ENCODE measurements around the gene ABHD3.
"Not testable (repeated sequence)": the region's sequence is repeated elsewhere in the genome, so short reads cannot be mapped to it uniquely, and the experiment has no call there.

ABHD3 gene

DNA sequence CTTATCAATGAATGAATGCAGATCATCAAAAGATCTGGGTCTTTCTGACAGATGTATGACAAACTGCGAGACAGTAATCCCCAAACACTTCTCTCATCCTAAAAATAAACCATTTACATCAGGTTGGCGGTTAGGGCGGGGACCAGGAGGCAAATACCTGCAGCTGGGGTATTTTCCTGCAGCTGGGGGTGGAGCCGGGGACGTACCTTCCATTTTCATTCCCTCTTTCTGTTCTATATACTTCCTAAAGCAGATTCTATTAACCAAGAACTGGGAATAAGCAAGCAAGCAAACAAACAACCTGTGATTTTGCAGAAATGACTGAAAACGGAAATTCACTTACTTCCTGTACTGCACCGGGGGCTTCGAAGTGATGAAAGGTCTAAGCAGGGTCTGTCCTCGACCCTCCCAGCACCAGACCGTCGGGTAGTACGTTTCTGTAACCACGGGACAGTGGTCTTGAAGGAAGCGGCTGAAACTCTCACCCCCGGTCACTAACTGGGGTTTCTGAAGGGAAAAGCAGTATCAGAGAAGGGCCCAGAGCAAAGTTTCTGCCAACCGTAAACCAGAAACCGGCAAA lies 1.2 kb downstream of the ABHD3 start:
- DNase-seq: peak; percentile 23 to 32

DNA sequence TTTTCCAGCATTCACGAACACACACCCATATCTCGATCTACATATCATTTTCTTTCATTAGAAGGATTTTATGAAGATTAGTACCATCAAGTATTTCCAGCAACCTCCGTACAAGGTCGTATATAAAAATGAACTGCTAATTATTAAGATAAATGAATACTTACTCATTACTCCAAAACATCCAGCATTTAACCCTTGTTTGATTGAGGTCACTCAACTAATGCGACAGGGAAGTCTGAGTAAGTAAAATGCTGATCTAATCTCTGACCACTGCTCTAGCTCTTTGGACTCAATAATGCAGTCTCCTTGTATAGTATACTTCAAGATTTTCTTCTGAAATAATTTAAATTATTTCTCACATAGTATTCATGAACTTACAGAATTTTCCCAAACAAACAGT lies 2.0 kb downstream of the ABHD3 start:
- no peak for DNase-seq

GRCh38 chr18:21701621-21702020 lies 3.0 kb downstream of the ABHD3 start:
- no peak for DNase-seq

DNA sequence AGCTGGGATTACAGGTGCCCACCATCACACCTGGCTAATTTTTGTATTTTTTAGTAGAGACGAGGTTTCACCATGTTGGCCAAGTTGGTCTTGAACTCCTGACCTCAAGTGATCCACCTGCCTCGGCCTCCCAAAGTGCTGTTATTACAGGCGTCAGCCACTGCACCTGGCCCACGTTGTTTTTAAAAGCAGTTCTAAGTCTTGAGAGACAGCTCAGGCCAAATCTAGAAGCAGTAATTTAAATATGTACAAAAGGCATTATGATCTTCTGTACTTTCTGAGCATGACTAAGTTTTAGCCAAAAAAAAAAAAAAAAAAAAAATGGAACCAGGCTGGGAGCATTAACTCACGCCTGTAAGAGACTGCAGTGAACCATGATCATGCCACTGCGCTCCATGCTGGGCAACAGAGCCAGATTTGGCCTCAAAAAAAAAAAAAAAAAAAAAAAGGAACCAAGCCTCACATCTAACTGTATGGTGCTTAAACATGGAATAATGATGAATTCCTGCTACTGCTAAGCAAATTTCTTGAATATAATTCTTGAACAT lies 4.0 kb downstream of the ABHD3 start:
- no peak for DNase-seq

- no peak for DNase-seq
These were observed 11.3 kb downstream of the ABHD3 start for GRCh38 chr18:21693322-21693721.

- no peak for DNase-seq
These were observed 14.8 kb downstream of the ABHD3 start for GRCh38 chr18:21689736-21690135.

DNA sequence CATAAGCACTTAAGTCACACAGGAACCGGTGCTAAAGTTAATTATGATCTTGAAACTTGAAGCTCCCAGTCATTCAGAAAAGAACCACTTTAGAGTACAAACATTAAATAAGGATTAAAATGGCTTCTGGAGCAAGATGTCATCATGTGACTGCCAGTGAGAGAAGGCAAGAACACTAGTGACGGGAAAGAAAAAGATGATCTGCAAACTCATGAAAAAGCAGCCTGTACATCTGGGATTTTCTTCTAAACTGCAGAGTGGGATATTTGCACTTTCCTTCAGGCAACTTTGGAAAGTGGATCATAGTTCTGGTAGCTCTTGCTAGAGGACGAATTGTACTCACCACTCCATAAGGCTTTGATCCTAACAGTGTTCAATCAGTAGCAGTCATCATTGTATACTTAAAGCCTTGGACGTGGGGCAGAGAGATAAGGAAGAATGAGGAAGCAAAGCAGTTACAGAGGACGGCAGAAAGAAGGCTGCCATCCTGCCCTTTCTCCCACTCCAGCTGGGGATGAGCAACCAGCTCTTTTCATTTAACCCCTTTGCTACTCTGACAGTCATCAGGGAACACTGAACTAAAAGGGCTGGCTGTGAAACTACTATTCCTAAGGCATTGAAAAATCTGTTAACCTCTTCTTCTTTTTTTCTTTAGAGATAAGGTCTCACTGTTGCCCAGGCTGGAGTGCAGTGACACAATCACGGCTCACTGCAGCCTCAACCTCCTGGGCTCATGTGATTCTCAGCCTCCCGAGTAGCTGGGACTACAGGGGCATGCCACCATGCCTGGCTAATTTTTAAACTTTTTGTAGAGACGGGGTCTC lies 18.1 kb downstream of the ABHD3 start:
- no peak for DNase-seq

DNA sequence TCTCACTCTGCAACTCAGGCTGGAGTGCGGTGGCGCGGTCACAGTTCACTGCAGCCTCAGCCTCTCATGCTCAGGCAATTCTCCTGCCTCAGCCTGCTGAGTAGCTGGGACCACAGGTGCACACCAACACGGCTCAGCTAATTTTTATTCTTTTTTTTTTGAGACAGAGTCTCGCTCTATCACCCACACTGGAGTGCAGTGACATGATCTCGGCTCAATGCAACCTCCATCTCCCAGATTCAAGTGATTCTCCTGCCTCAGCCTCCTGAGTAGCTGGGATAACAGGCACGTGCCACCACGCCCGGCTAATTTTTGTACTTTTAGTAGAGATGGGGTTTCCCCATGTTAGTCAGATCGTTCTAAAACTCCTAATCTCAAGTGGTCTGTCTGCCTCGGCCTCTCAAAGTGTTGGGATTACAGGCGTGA lies 19.0 kb downstream of the ABHD3 start:
- not testable (repeated sequence) for DNase-seq

- no peak for DNase-seq
These were observed 19.8 kb downstream of the ABHD3 start for GRCh38 chr18:21684731-21685130.

DNA sequence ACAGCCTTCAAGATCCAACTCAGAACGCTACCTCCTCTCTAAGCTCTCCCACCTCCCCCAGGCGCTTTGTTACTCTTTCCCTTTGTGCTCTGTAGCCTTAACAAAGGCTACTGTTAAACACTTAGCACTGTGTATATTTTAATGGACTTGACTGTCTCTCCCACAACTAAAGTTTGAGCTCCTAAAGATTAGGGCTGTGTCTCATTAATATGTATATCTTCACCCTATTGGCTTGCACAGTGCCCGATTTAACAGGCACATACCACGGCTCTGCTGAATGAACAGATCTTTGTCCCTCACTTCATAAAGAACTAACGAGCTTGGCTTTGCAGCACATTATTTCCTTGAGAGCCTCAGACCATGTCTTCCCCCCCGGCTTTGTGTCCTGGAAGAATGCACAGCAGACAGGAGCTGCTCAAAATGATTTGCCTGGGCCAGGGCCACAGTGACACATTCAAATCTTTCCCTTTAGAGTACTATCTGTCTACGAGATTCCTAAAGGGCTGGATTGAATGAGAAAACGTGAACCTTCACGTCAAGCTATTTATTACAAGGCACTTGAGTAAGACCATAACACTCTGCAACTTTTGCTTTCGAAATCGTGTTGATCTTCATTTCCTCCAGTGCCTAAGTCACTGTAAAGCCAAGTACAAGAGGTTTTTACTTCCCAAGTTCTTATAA lies 22.1 kb downstream of the ABHD3 start:
- DNase-seq: peak in 1 of 2 donors; percentile 21

- no peak for DNase-seq
These were observed 24.4 kb downstream of the ABHD3 start for GRCh38 chr18:21680161-21680560.

GRCh38 chr18:21678859-21679258 lies 25.7 kb downstream of the ABHD3 start:
- no peak for DNase-seq

- DNase-seq: peak in 1 of 2 donors; percentile 16
These were observed 29.2 kb downstream of the ABHD3 start for GRCh38 chr18:21675354-21675753.

- no peak for DNase-seq
These were observed 31.9 kb downstream of the ABHD3 start for GRCh38 chr18:21672521-21673267.

DNA sequence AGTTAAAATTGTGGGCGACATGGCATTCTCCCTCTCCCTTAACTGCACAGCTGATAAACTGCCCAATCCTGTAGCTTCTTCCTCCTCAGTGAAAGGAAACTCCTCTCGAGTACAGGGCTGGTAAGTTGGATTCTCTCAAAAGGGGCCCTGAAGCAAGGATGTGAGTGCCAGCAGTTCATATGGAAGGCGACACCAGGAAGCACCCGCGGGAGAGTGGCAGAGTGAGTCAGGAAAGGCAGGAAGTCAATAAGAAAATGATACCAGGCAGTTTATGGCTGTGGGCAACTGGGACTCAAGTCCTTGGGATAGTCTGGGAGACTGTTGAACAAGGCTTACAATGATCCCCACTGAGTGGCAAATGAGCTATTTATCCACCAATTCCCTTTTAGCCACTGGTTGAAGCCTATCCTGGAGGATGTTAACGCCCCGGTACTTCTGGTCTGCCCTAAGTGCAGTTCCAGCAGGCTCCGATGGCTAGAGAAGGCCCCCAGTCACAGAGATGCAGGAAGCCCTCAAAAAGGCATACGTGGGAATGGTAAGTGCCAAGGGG lies 34.8 kb downstream of the ABHD3 start:
- no peak for DNase-seq

- DNase-seq: no peak
These were observed 40.5 kb downstream of the ABHD3 start for GRCh38 chr18:21664069-21664468.

DNA sequence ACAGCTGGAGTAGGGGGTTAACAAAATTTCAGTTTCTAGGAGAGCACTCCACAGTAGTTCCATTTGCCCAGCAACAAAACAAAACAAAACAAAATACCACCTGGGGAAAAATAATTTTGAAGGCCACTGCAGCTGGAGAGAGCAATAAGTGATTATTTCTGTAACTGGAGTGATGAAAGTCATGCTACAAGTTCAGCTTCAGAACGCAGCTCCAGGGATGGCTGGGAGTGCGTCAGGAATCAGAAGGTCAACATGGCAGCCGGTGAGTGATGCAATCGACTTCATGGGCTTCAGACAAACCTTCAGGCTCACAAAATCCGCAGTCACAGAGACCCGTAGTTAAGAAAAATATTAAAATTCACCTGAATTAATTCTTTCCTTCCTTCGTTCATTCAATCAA lies 41.0 kb downstream of the ABHD3 start:
- DNase-seq: no peak

- DNase-seq: no peak
These were observed 42.0 kb downstream of the ABHD3 start for GRCh38 chr18:21662581-21662980.

DNA sequence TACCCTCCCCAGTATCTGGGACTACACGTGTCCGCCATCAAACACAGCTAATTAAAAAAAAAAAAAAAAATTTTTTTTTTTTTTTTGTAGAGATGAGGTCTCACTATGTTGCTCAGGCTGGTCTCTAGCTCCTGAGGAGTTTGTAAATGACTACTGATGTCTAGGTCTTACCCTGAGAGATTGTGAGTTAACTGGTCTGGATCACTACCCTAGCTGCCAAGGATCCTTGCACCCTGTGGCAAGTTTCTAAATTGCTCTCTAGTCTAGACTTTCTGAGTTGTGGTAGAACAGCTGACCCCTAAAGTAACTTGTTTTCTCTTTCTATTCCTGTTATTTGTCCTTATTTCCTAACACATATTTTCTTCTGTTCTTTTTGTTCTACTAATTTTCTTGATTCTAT lies 44.5 kb downstream of the ABHD3 start:
- DNase-seq: no peak

DNA sequence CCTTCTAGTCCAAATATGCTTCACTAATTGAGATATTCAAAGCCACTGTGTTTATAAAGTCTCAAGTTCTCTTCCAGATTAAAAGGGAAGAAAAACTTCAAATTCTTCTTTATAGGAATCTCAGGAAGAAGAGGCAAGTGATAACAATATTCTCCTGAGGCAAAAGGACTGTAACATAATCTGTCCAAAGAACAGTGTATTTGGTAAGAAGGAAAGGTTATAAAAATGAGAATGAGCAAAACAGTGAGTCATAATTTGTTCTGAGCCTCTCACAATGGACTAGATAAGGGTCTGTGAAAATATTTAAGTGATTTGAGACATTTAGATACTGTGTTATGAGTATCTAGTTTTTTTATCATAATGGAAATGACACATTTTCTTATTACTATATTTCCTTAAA lies 48.2 kb downstream of the ABHD3 start:
- DNase-seq: no peak

DNA sequence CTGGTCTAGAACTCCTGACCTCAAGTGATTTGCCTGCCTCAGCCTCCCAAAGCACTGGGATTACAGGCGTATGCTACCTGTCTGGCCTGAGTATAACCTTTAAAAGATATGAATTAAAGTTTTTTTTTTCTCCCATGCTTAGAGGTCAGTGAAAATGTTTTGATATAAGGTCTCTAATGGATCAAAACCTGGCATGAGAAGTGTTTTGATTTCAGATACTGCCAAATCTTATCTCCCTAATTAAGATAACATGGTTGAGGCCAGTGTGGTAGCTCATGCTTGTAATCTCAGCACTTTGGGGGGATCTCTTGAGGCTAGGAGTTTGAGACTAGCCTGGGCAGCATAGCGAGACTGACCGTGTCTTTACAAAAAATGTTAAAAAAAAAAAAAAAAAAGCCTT lies 51.2 kb downstream of the ABHD3 start:
- no peak for DNase-seq

DNA sequence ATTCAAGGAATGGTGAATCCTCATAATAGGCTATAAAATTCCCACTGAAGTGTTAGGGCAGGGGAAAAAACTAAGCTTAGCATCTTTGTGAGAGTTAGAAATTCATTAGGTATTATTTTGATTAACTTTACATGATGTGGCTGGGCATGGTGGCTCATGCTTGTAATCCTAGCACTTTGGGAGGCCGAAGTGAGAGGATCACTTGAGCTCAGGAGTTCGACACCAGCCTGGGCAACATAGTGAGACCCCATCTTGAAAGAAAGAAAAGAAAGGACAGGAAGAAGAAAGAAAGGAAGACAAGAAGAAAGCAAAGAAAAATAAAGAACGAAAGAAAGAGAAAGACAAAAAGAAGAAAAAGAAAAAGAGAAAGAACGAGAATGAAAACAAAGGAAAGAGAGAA lies 52.5 kb downstream of the ABHD3 start:
- no peak for DNase-seq

- DNase-seq: no peak
These were observed 54.3 kb downstream of the ABHD3 start for GRCh38 chr18:21650311-21650710.
